ENCODE data around the gene PCCB.
"Not testable (repeated sequence)": the region's sequence is repeated elsewhere in the genome, so short reads cannot be mapped to it uniquely, and the experiment has no call there.

PCCB gene

GRCh38 chr3:136263251-136263650, 13.1 kb downstream of the PCCB start:
- no peak for DNase-seq

- DNase-seq: not testable (repeated sequence)
Observed at GRCh38 chr3:136266468-136267125, 16.5 kb downstream of the PCCB start.

GRCh38 chr3:136267235-136267634, 17.1 kb downstream of the PCCB start:
- no peak for DNase-seq

GRCh38 chr3:136270179-136270578, 20.0 kb downstream of the PCCB start:
- no peak for DNase-seq

- not testable (repeated sequence) for DNase-seq
Observed at GRCh38 chr3:136271626-136272025, 21.5 kb downstream of the PCCB start.

- no peak for DNase-seq
Observed at GRCh38 chr3:136276049-136276755, 26.1 kb downstream of the PCCB start.

GRCh38 chr3:136277115-136277514, 27.0 kb downstream of the PCCB start:
- DNase-seq: peak; percentile 82

- peak; percentile 99 for DNase-seq
Observed at GRCh38 chr3:136277634-136278033, 27.5 kb downstream of the PCCB start.

GRCh38 chr3:136279092-136279491, 29.0 kb downstream of the PCCB start:
- no peak for DNase-seq

- no peak for DNase-seq
Observed at GRCh38 chr3:136280961-136281360, 30.8 kb downstream of the PCCB start.

- DNase-seq: no peak
Observed at GRCh38 chr3:136281966-136282520, 31.9 kb downstream of the PCCB start.

- no peak for DNase-seq
Observed at GRCh38 chr3:136283627-136284026, 33.5 kb downstream of the PCCB start.

GRCh38 chr3:136291302-136291701, 41.2 kb downstream of the PCCB start:
- DNase-seq: no peak

- DNase-seq: no peak
Observed at GRCh38 chr3:136292500-136292899, 42.4 kb downstream of the PCCB start.

- no peak for DNase-seq
Observed at GRCh38 chr3:136293279-136293678, 43.1 kb downstream of the PCCB start.

- no peak for DNase-seq
Observed at GRCh38 chr3:136294176-136294575, 44.0 kb downstream of the PCCB start.

GRCh38 chr3:136296960-136297359, 46.8 kb downstream of the PCCB start:
- no peak for DNase-seq

- no peak for DNase-seq
Observed at GRCh38 chr3:136297826-136298225, 47.7 kb downstream of the PCCB start.

- DNase-seq: no peak
Observed at GRCh38 chr3:136300444-136300843, 50.3 kb downstream of the PCCB start.

- no peak for DNase-seq
Observed at GRCh38 chr3:136305879-136306278, 55.7 kb downstream of the PCCB start.

- DNase-seq: no peak
Observed at GRCh38 chr3:136311261-136311660, 61.1 kb downstream of the PCCB start.

- DNase-seq: no peak
Observed at GRCh38 chr3:136311968-136312367, 61.8 kb downstream of the PCCB start.

- no peak for DNase-seq
Observed at GRCh38 chr3:136326316-136326715, 76.2 kb downstream of the PCCB start.

- no peak for DNase-seq
Observed at GRCh38 chr3:136327671-136328070, 77.5 kb downstream of the PCCB start.

Measured in NCI-H146 (cell line).